SU-DHL-6 (cell line): ENCODE measurements around the gene ENDOU.

Experiments used
- EZH2phosphoT487 ChIP-seq: fragments of 200-600 bp; sonication (generic), shearing (Covaris generic); conservative IDR thresholded peaks from 2 replicates; pipeline ENCODE4 v1.6.1; 2018; ENCODE audit warnings: mild to moderate bottlenecking, antibody characterized with exemption, low read length, moderate library complexity, mixed read lengths
- TF ChIP-seq, protein P1 (sequence below): fragments of 200-600 bp; sonication (generic); IDR thresholded peaks from one replicate; pipeline ENCODE4 v1.5.1; 2017; ENCODE audit warnings: antibody characterized with exemption, mild to moderate bottlenecking, low read length, moderate library complexity; ENCODE audit not compliant: insufficient read depth, poor library complexity, severe bottlenecking

DNA sequence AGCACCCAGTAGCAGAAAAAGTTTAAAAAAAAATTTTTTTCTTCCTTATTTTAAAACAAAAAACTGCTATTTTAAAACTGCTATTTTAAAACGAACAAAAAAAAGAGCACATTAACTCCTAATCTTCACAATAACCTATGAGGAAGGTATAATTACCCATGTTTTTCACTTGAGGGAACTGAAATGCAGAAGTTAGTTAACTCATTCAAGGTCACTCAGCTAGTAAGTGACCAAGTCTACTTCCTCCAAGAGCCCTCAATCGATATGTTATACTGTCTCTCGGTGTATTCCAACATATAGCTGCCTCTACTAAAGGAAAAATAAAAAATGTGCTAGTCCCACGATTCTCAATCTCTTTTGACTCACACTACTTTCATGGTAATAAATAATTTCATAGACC is 27.2 kb downstream of the ENDOU start:
- TF ChIP-seq, protein P1, sequence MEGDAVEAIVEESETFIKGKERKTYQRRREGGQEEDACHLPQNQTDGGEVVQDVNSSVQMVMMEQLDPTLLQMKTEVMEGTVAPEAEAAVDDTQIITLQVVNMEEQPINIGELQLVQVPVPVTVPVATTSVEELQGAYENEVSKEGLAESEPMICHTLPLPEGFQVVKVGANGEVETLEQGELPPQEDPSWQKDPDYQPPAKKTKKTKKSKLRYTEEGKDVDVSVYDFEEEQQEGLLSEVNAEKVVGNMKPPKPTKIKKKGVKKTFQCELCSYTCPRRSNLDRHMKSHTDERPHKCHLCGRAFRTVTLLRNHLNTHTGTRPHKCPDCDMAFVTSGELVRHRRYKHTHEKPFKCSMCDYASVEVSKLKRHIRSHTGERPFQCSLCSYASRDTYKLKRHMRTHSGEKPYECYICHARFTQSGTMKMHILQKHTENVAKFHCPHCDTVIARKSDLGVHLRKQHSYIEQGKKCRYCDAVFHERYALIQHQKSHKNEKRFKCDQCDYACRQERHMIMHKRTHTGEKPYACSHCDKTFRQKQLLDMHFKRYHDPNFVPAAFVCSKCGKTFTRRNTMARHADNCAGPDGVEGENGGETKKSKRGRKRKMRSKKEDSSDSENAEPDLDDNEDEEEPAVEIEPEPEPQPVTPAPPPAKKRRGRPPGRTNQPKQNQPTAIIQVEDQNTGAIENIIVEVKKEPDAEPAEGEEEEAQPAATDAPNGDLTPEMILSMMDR = no peak
- no peak for TF ChIP-seq EZH2phosphoT487
